T-cell (primary cell): ENCODE measurements around the gene ASPDH. TPM values are rescaled to one million over a fixed set of nuclear protein-coding genes. Genes with fewer than 3 reads are reported as not detected.

ENCODE experiments used
- ATAC-seq, 4 experiments: fragments of 200-7000 bp in 3 of 4; fragments of 150-1000 bp in 1 of 4; cut with Tn5 transposase; replicated peaks in 1 of 4; 1 replicate in 3 of 4; 2 replicates in 1 of 4; pipeline ENCODE4 v1.10.0; 2021; ENCODE audit warnings: moderate library complexity in 3 of 4, mild to moderate bottlenecking in 2 of 4, moderate number of reproducible peaks in 1 of 4
- CTCF ChIA-PET, 2 donors: fragments of 300-600 bp; sonication (Branson Sonifier 250); formaldehyde crosslinking; loops; one replicate each; lab custom pipeline; 2022; ENCODE audit warnings: antibody characterized with exemption in 2 of 2; lab: Charles Lee
- POLR2A ChIA-PET, 2 donors: fragments of 300-600 bp; sonication (Branson Sonifier 250); formaldehyde crosslinking; loops; one replicate each; lab custom pipeline; 2022; ENCODE audit warnings: antibody characterized with exemption in 2 of 2; lab: Charles Lee
- DNase-seq, 35 experiments: peaks; one replicate each; pipeline versions ENCODE4 v3.0.0 to v3.0.0-alpha.2; 2013 to 2023
- H3K27ac ChIP-seq: one replicate; pipeline ENCODE4 v1.5.1; 2013; ENCODE audit warnings: low read length
- H3K27me3 ChIP-seq, 2 experiments: replicated peaks in 1 of 2; 1 replicate in 1 of 2; 2 replicates in 1 of 2; pipeline versions ENCODE4 v1.6.1 to v1.7.0; 2013; ENCODE audit warnings: low read length in 1 of 2, mixed read lengths in 1 of 2; ENCODE audit not compliant: control insufficient read depth in 2 of 2, insufficient read depth in 2 of 2; ENCODE audit errors: extremely low read depth in 1 of 2
- H3K36me3 ChIP-seq, 2 donors: 1 replicate in 1 of 2; 2 replicates in 1 of 2; pipeline versions ENCODE4 v1.6.1 to v1.7.0; 2013; ENCODE audit warnings: low read length in 1 of 2; ENCODE audit not compliant: control insufficient read depth in 2 of 2, insufficient read depth in 1 of 2; ENCODE audit errors: extremely low read depth in 1 of 2
- H3K4me1 ChIP-seq, 2 experiments: 1 replicate in 1 of 2; 2 replicates in 1 of 2; pipeline versions ENCODE4 v1.6.1 to v1.7.0; 2013; ENCODE audit warnings: low read length in 2 of 2, mixed read lengths in 1 of 2; ENCODE audit not compliant: insufficient read depth in 2 of 2, control insufficient read depth in 1 of 2; ENCODE audit errors: extremely low read depth in 1 of 2
- H3K4me3 ChIP-seq, 2 donors: 1 replicate in 1 of 2; 2 replicates in 1 of 2; pipeline versions ENCODE4 v1.5.1 to v1.7.0; 2013; ENCODE audit warnings: mild to moderate bottlenecking in 2 of 2, low read length in 1 of 2, moderate library complexity in 1 of 2; ENCODE audit not compliant: control insufficient read depth in 1 of 2; ENCODE audit errors: extremely low read depth in 1 of 2
- H3K9me3 ChIP-seq: 2 replicates; pipeline ENCODE4 v1.7.0; 2013
- H3K27ac Mint-ChIP-seq, 2 donors: one replicate each; pipeline ENCODE4 v1.8.0; 2020 to 2021; ENCODE audit warnings: mild to moderate bottlenecking in 2 of 2, mixed read lengths in 2 of 2
- H3K27me3 Mint-ChIP-seq, 2 donors: one replicate each; pipeline ENCODE4 v1.8.0; 2021 to 2022; ENCODE audit warnings: mixed read lengths in 2 of 2
- H3K36me3 Mint-ChIP-seq: one replicate; pipeline ENCODE4 v1.8.0; 2021; ENCODE audit warnings: mixed read lengths
- H3K4me1 Mint-ChIP-seq, 3 donors: one replicate each; pipeline ENCODE4 v1.8.0; 2020 to 2022; ENCODE audit warnings: mixed read lengths in 3 of 3, mild to moderate bottlenecking in 1 of 3
- H3K4me3 Mint-ChIP-seq, 3 donors: one replicate each; pipeline ENCODE4 v1.8.0; 2020 to 2022; ENCODE audit warnings: mild to moderate bottlenecking in 3 of 3, mixed read lengths in 3 of 3, moderate library complexity in 3 of 3
- H3K9me3 Mint-ChIP-seq, 3 donors: one replicate each; pipeline ENCODE4 v1.8.0; 2020 to 2022; ENCODE audit warnings: mixed read lengths in 3 of 3
- WGBS: methylation state at CpG from one replicate; pipeline ENCODE4 v1.1.5; 2013; ENCODE audit warnings: missing lambda C conversion rate; ENCODE audit not compliant: insufficient coverage; 5-methylcytosine and 5-hydroxymethylcytosine counted together
- total RNA-seq, 35 experiments: library from RNA in 6 of 35; stranded (reverse) in 6 of 35; fragments of 120-200 nt in 1 of 35; gene quantifications; one replicate each; pipeline versions ENCODE4 v1.2.1 to v1.2.4 and lab custom pipeline; 2013 to 2026

ASPDH gene
- total RNA-seq, 5 donors from 2014 or later (not counting 1 experiment from before 2014, with no cell fraction given), result not detected

- Mint-ChIP-seq H3K9me3 (no peaks in the 10 kb centered on the region), H3K27ac (no peak overlapping the region), H3K36me3 (peaks cover 35% of the 10 kb centered on the region), H3K27me3 (no peaks in the 10 kb centered on the region), H3K4me1 (peaks cover 19 to 28% (median 21%) of the 10 kb centered on the region in 3 donors), H3K4me3 (no peak overlapping the region)
- Histone ChIP-seq H3K27ac (no peak overlapping the region), H3K27me3 (no peaks in the 10 kb centered on the region), H3K4me1 (peaks cover 9 to 34% of the 10 kb centered on the region in 2 experiments), H3K36me3 (peaks cover 12 to 63% of the 10 kb centered on the region in 2 donors), H3K9me3 (no peaks in the 10 kb centered on the region), H3K4me3 (no peak overlapping the region)
- DNase-seq, result no peak
- CTCF ChIA-PET, result no interaction called here
- 97% methylated on average over 15 of the region's 27 CpGs for WGBS
- ATAC-seq, result no peak
- POLR2A ChIA-PET, result interaction anchor here in 1 of 2 donors (0.7 kb wide), 1 partner anchor 45 kb away, joined by 3 read pairs; no protein-coding TSS in a partner anchor
These were observed 32.2 kb downstream of the ASPDH start for GRCh38 chr19:50481351-50482149.

GRCh38 chr19:50480281-50481111 is 33.2 kb downstream of the ASPDH start:
- Histone ChIP-seq H3K27me3 (peaks cover 0 to 4% of the 10 kb centered on the region in 2 experiments), H3K4me3 (no peak overlapping the region), H3K27ac (no peak overlapping the region), H3K4me1 (peaks cover 9 to 43% of the 10 kb centered on the region in 2 experiments), H3K36me3 (peaks cover 12 to 63% of the 10 kb centered on the region in 2 donors), H3K9me3 (no peaks in the 10 kb centered on the region)
- no peak for DNase-seq
- ATAC-seq, result no peak
- Mint-ChIP-seq H3K4me1 (peaks cover 21 to 35% (median 24%) of the 10 kb centered on the region in 3 donors), H3K27ac (no peak overlapping the region), H3K4me3 (no peak overlapping the region), H3K9me3 (no peaks in the 10 kb centered on the region), H3K36me3 (peaks cover 33% of the 10 kb centered on the region), H3K27me3 (peaks cover 0 to 1% of the 10 kb centered on the region in 2 donors)
- 91% methylated on average over 25 of the region's 37 CpGs for WGBS
- CTCF ChIA-PET, result no interaction called here
- POLR2A ChIA-PET, result interaction anchor here in 1 of 2 donors (0.7 kb wide), 1 partner anchor 46 kb away, joined by 3 read pairs; no protein-coding TSS in a partner anchor

- Histone ChIP-seq H3K4me3 (no peak overlapping the region), H3K36me3 (peaks cover 12 to 58% of the 10 kb centered on the region in 2 donors), H3K9me3 (no peaks in the 10 kb centered on the region), H3K27ac (no peak overlapping the region), H3K27me3 (peaks cover 0 to 4% of the 10 kb centered on the region in 2 experiments), H3K4me1 (peaks cover 9 to 43% of the 10 kb centered on the region in 2 experiments)
- no peak overlapping the region for H3K4me3 Mint-ChIP-seq
- peaks cover 21 to 36% (median 27%) of the 10 kb centered on the region in 3 donors for H3K4me1 Mint-ChIP-seq
- POLR2A ChIA-PET, result no interaction called here
- DNase-seq, result no peak
- H3K9me3 Mint-ChIP-seq, result no peaks in the 10 kb centered on the region
- no peak overlapping the region for H3K27ac Mint-ChIP-seq
- CTCF ChIA-PET, result interaction anchor here in 1 of 2 donors (0.6 kb wide), 1 partner anchor 77 kb away, joined by 3 read pairs; no protein-coding TSS in a partner anchor
- 97% methylated on average over 9 of the region's 16 CpGs for WGBS
- H3K27me3 Mint-ChIP-seq, result peaks cover 0 to 1% of the 10 kb centered on the region in 2 donors
- no peak for ATAC-seq
- H3K36me3 Mint-ChIP-seq, result peaks cover 26% of the 10 kb centered on the region
These were observed 33.9 kb downstream of the ASPDH start for GRCh38 chr19:50479761-50480251.

GRCh38 chr19:50478901-50479715 is 34.6 kb downstream of the ASPDH start:
- Histone ChIP-seq H3K27me3 (peaks cover 0 to 4% of the 10 kb centered on the region in 2 experiments), H3K4me1 (peaks cover 9 to 43% of the 10 kb centered on the region in 2 experiments), H3K9me3 (no peaks in the 10 kb centered on the region), H3K4me3 (no peak overlapping the region), H3K27ac (no peak overlapping the region), H3K36me3 (peaks cover 12 to 54% of the 10 kb centered on the region in 2 donors)
- Mint-ChIP-seq H3K27me3 (peaks cover 0 to 1% of the 10 kb centered on the region in 2 donors), H3K4me1 (peaks cover 21 to 36% (median 27%) of the 10 kb centered on the region in 3 donors), H3K27ac (no peak overlapping the region), H3K9me3 (no peaks in the 10 kb centered on the region), H3K36me3 (peaks cover 25% of the 10 kb centered on the region), H3K4me3 (peak overlapping the region in 1 of 3 donors; percentile 42)
- 93% methylated on average over 10 of the region's 19 CpGs for WGBS
- DNase-seq (peak in 3 of 35 experiments; percentile 15 to 30 (median 19)), ATAC-seq (no peak)
- ChIA-PET CTCF (interaction anchor here in 1 of 2 donors (0.6 kb wide), 2 partner anchors 78 to 398 kb away, joined by 3 read pairs; no protein-coding TSS in a partner anchor), POLR2A (interaction anchor here in 1 of 2 donors (0.6 kb wide), 1 partner anchor 209 kb away, joined by 3 read pairs; no protein-coding TSS in a partner anchor)

- Histone ChIP-seq H3K4me3 (no peak overlapping the region), H3K27me3 (peaks cover 0 to 4% of the 10 kb centered on the region in 2 experiments), H3K4me1 (peaks cover 9 to 43% of the 10 kb centered on the region in 2 experiments), H3K27ac (no peak overlapping the region), H3K9me3 (no peaks in the 10 kb centered on the region), H3K36me3 (peaks cover 12 to 44% of the 10 kb centered on the region in 2 donors)
- H3K4me1 Mint-ChIP-seq, result peaks cover 21 to 36% (median 27%) of the 10 kb centered on the region in 3 donors
- peak overlapping the region; percentile 95 to 98 (median 98) for H3K4me3 Mint-ChIP-seq
- H3K36me3 Mint-ChIP-seq, result peaks cover 20% of the 10 kb centered on the region
- ChIA-PET POLR2A (no interaction called here), CTCF (no interaction called here)
- no peaks in the 10 kb centered on the region for H3K9me3 Mint-ChIP-seq
- H3K27me3 Mint-ChIP-seq, result peaks cover 0 to 1% of the 10 kb centered on the region in 2 donors
- no peak for DNase-seq
- WGBS, result 96% methylated on average over 10 of the region's 17 CpGs
- peak overlapping the region; percentile 62 to 93 for H3K27ac Mint-ChIP-seq
- ATAC-seq, result no peak
These were observed 35.8 kb downstream of the ASPDH start for GRCh38 chr19:50477751-50478515.
